Immature natural killer cell (primary cell): Measurements from ENCODE around the gene SNPH. TPM values are rescaled to one million over a fixed set of nuclear protein-coding genes. Genes with fewer than 3 reads are reported as not detected.
"Not testable (repeated sequence)": the region's sequence is repeated elsewhere in the genome, so short reads cannot be mapped to it uniquely, and the experiment has no call there.

ENCODE experiments used
- DNase-seq, 3 donors: peaks; one replicate each; pipeline ENCODE4 v3.0.0; 2022; ENCODE audit warnings: mixed read lengths in 1 of 3
- H3K27ac Mint-ChIP-seq, 6 donors: one replicate each; pipeline ENCODE4 v1.8.0; 2020; ENCODE audit warnings: mixed read lengths in 6 of 6, mild to moderate bottlenecking in 5 of 6, inconsistent platforms in 4 of 6, moderate library complexity in 3 of 6
- H3K27me3 Mint-ChIP-seq, 3 donors: one replicate each; pipeline ENCODE4 v1.8.0; 2020 to 2021; ENCODE audit warnings: low read depth in 3 of 3, mild to moderate bottlenecking in 3 of 3, mixed read lengths in 3 of 3, moderate library complexity in 3 of 3, inconsistent platforms in 1 of 3
- H3K36me3 Mint-ChIP-seq, 3 donors: one replicate each; pipeline ENCODE4 v1.8.0; 2020; ENCODE audit warnings: mixed read lengths in 3 of 3, inconsistent platforms in 2 of 3, mild to moderate bottlenecking in 2 of 3
- H3K4me1 Mint-ChIP-seq, 2 donors: one replicate each; pipeline ENCODE4 v1.8.0; 2020; ENCODE audit warnings: inconsistent platforms in 2 of 2, mild to moderate bottlenecking in 2 of 2, mixed read lengths in 2 of 2, moderate library complexity in 1 of 2
- H3K4me3 Mint-ChIP-seq, 5 donors: one replicate each; pipeline ENCODE4 v1.8.0; 2020; ENCODE audit warnings: mild to moderate bottlenecking in 5 of 5, mixed read lengths in 5 of 5, inconsistent platforms in 3 of 5, moderate library complexity in 3 of 5
- H3K9me3 Mint-ChIP-seq, 6 donors: one replicate each; pipeline ENCODE4 v1.8.0; 2020; ENCODE audit warnings: mild to moderate bottlenecking in 6 of 6, mixed read lengths in 6 of 6, inconsistent platforms in 4 of 6, moderate library complexity in 3 of 6
- polyA plus RNA-seq, 3 donors: library from polyadenylated mRNA; unstranded; fragments of 300-500 nt; fragmentation: Illumina TruSeq; gene quantifications; one replicate each; pipeline ENCODE4 v1.2.3, GENCODE V29; 2021

SNPH gene, protein sequence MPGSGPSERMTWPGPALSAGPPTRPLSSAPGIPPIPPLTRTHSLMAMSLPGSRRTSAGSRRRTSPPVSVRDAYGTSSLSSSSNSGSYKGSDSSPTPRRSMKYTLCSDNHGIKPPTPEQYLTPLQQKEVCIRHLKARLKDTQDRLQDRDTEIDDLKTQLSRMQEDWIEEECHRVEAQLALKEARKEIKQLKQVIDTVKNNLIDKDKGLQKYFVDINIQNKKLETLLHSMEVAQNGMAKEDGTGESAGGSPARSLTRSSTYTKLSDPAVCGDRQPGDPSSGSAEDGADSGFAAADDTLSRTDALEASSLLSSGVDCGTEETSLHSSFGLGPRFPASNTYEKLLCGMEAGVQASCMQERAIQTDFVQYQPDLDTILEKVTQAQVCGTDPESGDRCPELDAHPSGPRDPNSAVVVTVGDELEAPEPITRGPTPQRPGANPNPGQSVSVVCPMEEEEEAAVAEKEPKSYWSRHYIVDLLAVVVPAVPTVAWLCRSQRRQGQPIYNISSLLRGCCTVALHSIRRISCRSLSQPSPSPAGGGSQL
- polyA plus RNA-seq, result 1 to 10 TPM in 2 of 3 donors, under 1 TPM in 1; 0.59 to 2.8 (median 1.1) TPM

- peak within 1 kb of the TSS; percentile 89 to 98 (median 94) for H3K27ac Mint-ChIP-seq
- peak within 1 kb of the TSS; percentile 86 to 96 (median 87) for H3K4me3 Mint-ChIP-seq
- peaks cover 0 to 9% (median 8%) of the 10 kb centered on the region in 3 donors for H3K27me3 Mint-ChIP-seq
- peaks cover 0 to 6% (median 3%) of the 10 kb centered on the region in 6 donors for H3K9me3 Mint-ChIP-seq
- no peaks in the 10 kb centered on the region for H3K36me3 Mint-ChIP-seq
- peaks cover 19 to 26% of the 10 kb centered on the region in 2 donors for H3K4me1 Mint-ChIP-seq
- peak; percentile 60 to 68 (median 61) for DNase-seq
Measured at GRCh38 chr20:1266167-1266973, at the start of gene SNPH. TSS of gene SNPH (plus strand) at chr20:1266294. CDS start at chr20:1296240, 29,946 bp downstream.

GRCh38 chr20:1216527-1217427 lies 49.3 kb upstream of the SNPH start:
- H3K27me3 Mint-ChIP-seq, result peaks cover 3 to 17% (median 4%) of the 10 kb centered on the region in 3 donors
- not testable (repeated sequence) for H3K4me1 Mint-ChIP-seq, DNase-seq, H3K27ac Mint-ChIP-seq, H3K36me3 Mint-ChIP-seq, H3K4me3 Mint-ChIP-seq, H3K9me3 Mint-ChIP-seq

DNA sequence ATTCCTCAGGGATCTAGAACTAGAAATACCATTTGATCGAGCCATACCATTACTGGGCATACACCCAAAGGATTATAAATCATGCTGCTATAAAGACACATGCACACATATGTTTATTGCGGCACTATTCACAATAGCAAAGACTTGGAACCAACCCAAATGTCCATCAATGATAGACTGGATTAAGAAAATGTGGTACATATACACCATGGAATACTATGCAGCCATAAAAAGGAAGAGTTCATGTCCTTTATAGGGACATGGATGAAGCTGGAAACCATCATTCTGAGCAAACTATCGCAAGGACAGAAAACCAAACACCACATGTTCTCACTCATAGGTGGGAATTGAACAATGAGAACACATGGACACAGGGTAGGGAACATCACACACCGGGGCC lies 43.3 kb upstream of the SNPH start:
- not testable (repeated sequence) for DNase-seq, H3K4me3 Mint-ChIP-seq, H3K27ac Mint-ChIP-seq, H3K36me3 Mint-ChIP-seq
- Mint-ChIP-seq H3K4me1 (peaks cover 11 to 12% of the 10 kb centered on the region in 2 donors), H3K27me3 (peaks cover 4 to 17% (median 5%) of the 10 kb centered on the region in 3 donors), H3K9me3 (peaks cover 0 to 12% (median 0%) of the 10 kb centered on the region in 6 donors)

DNA sequence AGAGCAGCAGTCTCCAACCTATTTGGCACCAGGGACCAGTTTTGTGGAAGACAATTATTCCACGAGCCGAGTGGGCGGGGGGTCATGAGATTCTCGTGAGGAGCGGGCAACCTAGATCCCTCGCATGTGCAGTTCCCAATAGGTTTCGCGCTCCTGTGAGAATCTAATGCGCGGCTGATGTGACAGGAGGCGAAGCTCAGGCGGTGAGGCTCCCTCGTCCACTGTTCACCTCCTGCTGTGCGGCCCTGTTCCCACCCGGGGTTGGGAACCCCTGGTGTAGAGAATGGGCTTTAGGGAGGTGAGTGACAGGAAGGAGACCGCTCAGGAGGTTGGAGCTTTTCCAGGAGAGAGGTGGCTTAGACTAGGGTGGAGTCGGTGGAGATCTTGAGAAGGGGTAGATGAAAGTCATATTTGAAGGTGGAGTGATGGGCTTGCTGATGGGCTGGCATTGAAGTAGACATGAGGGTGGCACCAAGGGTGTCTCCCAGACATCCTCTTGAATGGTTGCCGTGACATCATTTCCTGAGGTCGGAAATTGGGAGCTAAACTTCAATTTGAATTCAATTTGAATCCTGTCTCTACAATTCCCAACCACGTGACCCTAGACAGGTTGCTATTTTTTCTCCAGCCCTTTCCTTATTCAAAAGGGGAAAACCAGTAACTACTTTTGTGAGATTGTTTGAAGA lies 41.7 kb upstream of the SNPH start:
- H3K27ac Mint-ChIP-seq, result no peak overlapping the region

GRCh38 chr20:1225263-1225782 lies 40.8 kb upstream of the SNPH start:
- peaks cover 0 to 12% (median 0%) of the 10 kb centered on the region in 6 donors for H3K9me3 Mint-ChIP-seq
- H3K27me3 Mint-ChIP-seq, result peaks cover 5 to 14% (median 7%) of the 10 kb centered on the region in 3 donors
- H3K27ac Mint-ChIP-seq, result peak overlapping the region in 1 of 6 donors; percentile 19
- no peak for DNase-seq
- H3K36me3 Mint-ChIP-seq, result no peaks in the 10 kb centered on the region
- H3K4me1 Mint-ChIP-seq, result peaks cover 11 to 13% of the 10 kb centered on the region in 2 donors
- H3K4me3 Mint-ChIP-seq, result peak overlapping the region; percentile 53 to 76 (median 67)

More for the DNA sequence above, 41.7 kb upstream of the SNPH start:
- H3K27me3 Mint-ChIP-seq, result peaks cover 5 to 17% (median 5%) of the 10 kb centered on the region in 3 donors
- peak overlapping the region in 4 of 5 donors; percentile 26 to 41 (median 34) for H3K4me3 Mint-ChIP-seq
- peaks cover 11 to 13% of the 10 kb centered on the region in 2 donors for H3K4me1 Mint-ChIP-seq
- H3K9me3 Mint-ChIP-seq, result peaks cover 0 to 12% (median 0%) of the 10 kb centered on the region in 6 donors
- DNase-seq, result no peak
- H3K36me3 Mint-ChIP-seq, result no peaks in the 10 kb centered on the region

GRCh38 chr20:1225783-1226654 lies 40.1 kb upstream of the SNPH start, which contains the start of gene RAD21L1:
TSS of gene RAD21L1 (plus strand) at chr20:1226044. CDS start at chr20:1228454, 2,410 bp downstream.
- Mint-ChIP-seq H3K27ac (peak within 1 kb of the TSS in 1 of 6 donors; percentile 19), H3K36me3 (no peaks in the 10 kb centered on the region), H3K27me3 (peaks cover 5 to 17% (median 10%) of the 10 kb centered on the region in 3 donors), H3K9me3 (peaks cover 0 to 12% (median 0%) of the 10 kb centered on the region in 6 donors), H3K4me1 (peaks cover 11 to 13% of the 10 kb centered on the region in 2 donors), H3K4me3 (peak within 1 kb of the TSS; percentile 76 to 84 (median 79))
- DNase-seq, result peak; percentile 39 to 53 (median 48)

GRCh38 chr20:1229541-1229940 lies 36.6 kb upstream of the SNPH start:
- Mint-ChIP-seq H3K9me3 (no peaks in the 10 kb centered on the region), H3K36me3 (no peaks in the 10 kb centered on the region), H3K4me3 (no peak overlapping the region), H3K4me1 (peaks cover 11 to 13% of the 10 kb centered on the region in 2 donors), H3K27ac (no peak overlapping the region), H3K27me3 (peaks cover 5 to 17% (median 10%) of the 10 kb centered on the region in 3 donors)
- no peak for DNase-seq

GRCh38 chr20:1232286-1233111 lies 33.6 kb upstream of the SNPH start:
- H3K9me3 Mint-ChIP-seq, result no peaks in the 10 kb centered on the region
- H3K4me1 Mint-ChIP-seq, result peaks cover 0 to 3% of the 10 kb centered on the region in 2 donors
- H3K27me3 Mint-ChIP-seq, result peaks cover 5 to 12% (median 10%) of the 10 kb centered on the region in 3 donors
- H3K36me3 Mint-ChIP-seq, result no peaks in the 10 kb centered on the region
- DNase-seq, result no peak
- H3K4me3 Mint-ChIP-seq, result no peak overlapping the region
- no peak overlapping the region for H3K27ac Mint-ChIP-seq

DNA sequence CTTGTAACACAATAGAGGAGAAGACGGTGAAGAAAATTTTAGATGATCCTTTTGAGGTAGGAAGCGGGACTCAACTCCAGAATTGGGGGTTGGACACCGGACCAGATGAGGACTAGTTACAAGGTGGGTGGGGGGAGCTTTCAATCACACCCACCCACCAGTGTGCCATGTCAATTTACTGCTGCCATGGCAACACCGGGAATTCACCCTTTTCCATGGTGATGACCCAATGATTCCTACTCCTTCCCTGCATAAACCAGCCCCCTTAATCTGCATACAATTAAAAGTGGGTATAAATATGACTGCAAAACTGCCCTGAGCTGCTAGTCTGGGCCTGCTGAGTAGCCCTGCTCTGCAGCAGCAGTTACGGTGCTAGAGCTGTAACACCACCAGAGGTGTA lies 25.5 kb upstream of the SNPH start:
- Mint-ChIP-seq H3K27ac (no peak overlapping the region), H3K4me1 (no peaks in the 10 kb centered on the region), H3K4me3 (no peak overlapping the region), H3K36me3 (no peaks in the 10 kb centered on the region), H3K9me3 (no peaks in the 10 kb centered on the region), H3K27me3 (peaks cover 3 to 9% (median 7%) of the 10 kb centered on the region in 3 donors)
- DNase-seq, result no peak

GRCh38 chr20:1241456-1241855 lies 24.6 kb upstream of the SNPH start:
- peaks cover 3 to 9% (median 4%) of the 10 kb centered on the region in 3 donors for H3K27me3 Mint-ChIP-seq
- H3K4me3 Mint-ChIP-seq, result no peak overlapping the region
- no peaks in the 10 kb centered on the region for H3K9me3 Mint-ChIP-seq
- H3K4me1 Mint-ChIP-seq, result no peaks in the 10 kb centered on the region
- H3K36me3 Mint-ChIP-seq, result no peaks in the 10 kb centered on the region
- DNase-seq, result no peak
- H3K27ac Mint-ChIP-seq, result no peak overlapping the region

DNA sequence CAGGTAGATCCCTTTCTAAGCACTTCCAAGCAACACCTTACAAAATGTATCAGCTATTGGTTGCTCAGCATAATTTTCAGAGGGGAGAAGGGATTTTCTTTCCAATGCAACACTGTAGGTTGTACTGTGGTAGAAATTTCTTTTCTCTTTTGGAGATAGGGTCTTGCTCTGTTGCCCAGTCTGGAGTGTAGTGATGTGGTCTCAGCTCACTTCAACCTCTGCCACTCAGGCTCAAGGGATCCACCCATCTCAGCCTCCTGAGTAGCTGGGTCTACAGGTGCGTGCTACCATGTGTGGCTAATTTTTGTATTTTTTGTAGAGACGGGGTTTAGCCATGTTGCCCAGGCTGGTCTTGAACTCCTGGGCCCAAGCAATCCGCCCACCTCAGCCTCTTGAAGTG lies 24.0 kb upstream of the SNPH start:
- H3K27me3 Mint-ChIP-seq, result peaks cover 3 to 9% (median 4%) of the 10 kb centered on the region in 3 donors
- no peak for DNase-seq
- H3K4me1 Mint-ChIP-seq, result no peaks in the 10 kb centered on the region
- H3K4me3 Mint-ChIP-seq, result no peak overlapping the region
- no peaks in the 10 kb centered on the region for H3K9me3 Mint-ChIP-seq
- H3K27ac Mint-ChIP-seq, result no peak overlapping the region
- no peaks in the 10 kb centered on the region for H3K36me3 Mint-ChIP-seq
